Stomach smooth muscle (tissue), 2 donors: ENCODE data around the gene IL1RAPL2.
"Not testable (repeated sequence)": the region's sequence is repeated elsewhere in the genome, so short reads cannot be mapped to it uniquely, and the experiment has no call there.

ENCODE experiments used
- H3K27ac ChIP-seq: one replicate; pipeline ENCODE4 v1.7.0; 2013; ENCODE audit warnings: mild to moderate bottlenecking, low read length, inconsistent platforms
- H3K27me3 ChIP-seq, 2 donors: one replicate each; pipeline ENCODE4 v1.7.0; 2013; ENCODE audit warnings: low read length in 2 of 2; ENCODE audit not compliant: insufficient read depth in 2 of 2, control insufficient read depth in 1 of 2
- H3K36me3 ChIP-seq, 2 donors: one replicate each; pipeline ENCODE4 v1.7.0; 2013; ENCODE audit warnings: low read length in 2 of 2; ENCODE audit not compliant: control insufficient read depth in 2 of 2, insufficient read depth in 2 of 2
- H3K4me1 ChIP-seq: one replicate; pipeline ENCODE4 v1.7.0; 2013; ENCODE audit warnings: low read length; ENCODE audit not compliant: control insufficient read depth, insufficient read depth
- H3K4me3 ChIP-seq, 2 donors: one replicate each; pipeline ENCODE4 v1.7.0; 2013; ENCODE audit warnings: low read length in 2 of 2
- H3K9ac ChIP-seq, 2 donors: one replicate each; pipeline ENCODE4 v1.7.0; 2013; ENCODE audit warnings: low read length in 2 of 2, mild to moderate bottlenecking in 1 of 2
- H3K9me3 ChIP-seq, 2 donors: one replicate each; pipeline ENCODE4 v1.7.0; 2013; ENCODE audit warnings: low read length in 2 of 2; ENCODE audit not compliant: control insufficient read depth in 2 of 2
- donor health status: healthy.
- donor health status: Pancreatic carcinoma.

IL1RAPL2 gene

GRCh38 chrX:105650986-105651385 is 1085.0 kb downstream of the IL1RAPL2 start:
- H3K9me3 ChIP-seq, result no peaks in the 10 kb centered on the region
- H3K27me3 ChIP-seq, result peaks cover 0 to 6% of the 10 kb centered on the region in 2 donors
- no peaks in the 10 kb centered on the region for H3K36me3 ChIP-seq
- no peak overlapping the region for H3K27ac ChIP-seq
- no peak overlapping the region for H3K4me3 ChIP-seq
- no peak overlapping the region for H3K9ac ChIP-seq
- no peaks in the 10 kb centered on the region for H3K4me1 ChIP-seq

- Histone ChIP-seq H3K9ac (no peak overlapping the region), H3K27ac (no peak overlapping the region), H3K9me3 (no peaks in the 10 kb centered on the region), H3K4me3 (no peak overlapping the region), H3K27me3 (peaks cover 0 to 2% of the 10 kb centered on the region in 2 donors), H3K36me3 (no peaks in the 10 kb centered on the region), H3K4me1 (no peaks in the 10 kb centered on the region)
Measured at GRCh38 chrX:105653891-105654290, 1087.9 kb downstream of the IL1RAPL2 start.

GRCh38 chrX:105658136-105658535 is 1092.1 kb downstream of the IL1RAPL2 start:
- no peaks in the 10 kb centered on the region for H3K4me1 ChIP-seq
- no peak overlapping the region for H3K27ac ChIP-seq
- no peak overlapping the region for H3K4me3 ChIP-seq
- no peaks in the 10 kb centered on the region for H3K27me3 ChIP-seq
- no peak overlapping the region for H3K9ac ChIP-seq
- H3K36me3 ChIP-seq, result no peaks in the 10 kb centered on the region
- H3K9me3 ChIP-seq, result no peaks in the 10 kb centered on the region

GRCh38 chrX:105662248-105662647 is 1096.2 kb downstream of the IL1RAPL2 start:
- Histone ChIP-seq H3K4me3 (no peak overlapping the region), H3K27ac (no peak overlapping the region), H3K9ac (no peak overlapping the region), H3K36me3 (no peaks in the 10 kb centered on the region), H3K27me3 (no peaks in the 10 kb centered on the region), H3K9me3 (no peaks in the 10 kb centered on the region), H3K4me1 (no peaks in the 10 kb centered on the region)

- Histone ChIP-seq H3K27ac (no peak overlapping the region), H3K4me1 (no peaks in the 10 kb centered on the region), H3K4me3 (no peak overlapping the region), H3K9me3 (no peaks in the 10 kb centered on the region), H3K36me3 (no peaks in the 10 kb centered on the region), H3K27me3 (no peaks in the 10 kb centered on the region), H3K9ac (no peak overlapping the region)
Measured at GRCh38 chrX:105664243-105664642, 1098.2 kb downstream of the IL1RAPL2 start.

GRCh38 chrX:105684288-105684687 is 1118.3 kb downstream of the IL1RAPL2 start:
- not testable (repeated sequence) for H3K27ac ChIP-seq, H3K9ac ChIP-seq, H3K9me3 ChIP-seq, H3K36me3 ChIP-seq, H3K4me1 ChIP-seq, H3K27me3 ChIP-seq, H3K4me3 ChIP-seq

GRCh38 chrX:105694839-105695238 is 1128.8 kb downstream of the IL1RAPL2 start:
- Histone ChIP-seq H3K27ac (no peak overlapping the region), H3K27me3 (peaks cover 0 to 2% of the 10 kb centered on the region in 2 donors), H3K9me3 (no peaks in the 10 kb centered on the region), H3K4me1 (no peaks in the 10 kb centered on the region), H3K36me3 (no peaks in the 10 kb centered on the region), H3K9ac (no peak overlapping the region), H3K4me3 (no peak overlapping the region)

- no peak overlapping the region for H3K4me3 ChIP-seq
- no peak overlapping the region for H3K9ac ChIP-seq
- no peak overlapping the region for H3K27ac ChIP-seq
- H3K4me1 ChIP-seq, result no peaks in the 10 kb centered on the region
- peaks cover 0 to 2% of the 10 kb centered on the region in 2 donors for H3K27me3 ChIP-seq
- no peaks in the 10 kb centered on the region for H3K9me3 ChIP-seq
- H3K36me3 ChIP-seq, result no peaks in the 10 kb centered on the region
Measured at GRCh38 chrX:105695451-105695850, 1129.5 kb downstream of the IL1RAPL2 start.

GRCh38 chrX:105696870-105697269 is 1130.9 kb downstream of the IL1RAPL2 start:
- Histone ChIP-seq H3K9ac (no peak overlapping the region), H3K27ac (no peak overlapping the region), H3K27me3 (peaks cover 0 to 2% of the 10 kb centered on the region in 2 donors)

GRCh38 chrX:105697984-105698781 is 1132.2 kb downstream of the IL1RAPL2 start:
- Histone ChIP-seq H3K9me3 (no peaks in the 10 kb centered on the region), H3K27me3 (peaks cover 0 to 2% of the 10 kb centered on the region in 2 donors), H3K4me3 (no peak overlapping the region), H3K36me3 (no peaks in the 10 kb centered on the region), H3K27ac (no peak overlapping the region), H3K9ac (no peak overlapping the region), H3K4me1 (no peaks in the 10 kb centered on the region)

More at GRCh38 chrX:105696870-105697269, 1130.9 kb downstream of the IL1RAPL2 start:
- H3K36me3 ChIP-seq, result no peaks in the 10 kb centered on the region
- H3K9me3 ChIP-seq, result no peaks in the 10 kb centered on the region
- no peak overlapping the region for H3K4me3 ChIP-seq
- no peaks in the 10 kb centered on the region for H3K4me1 ChIP-seq

GRCh38 chrX:105700331-105700730 is 1134.3 kb downstream of the IL1RAPL2 start:
- Histone ChIP-seq H3K9ac (no peak overlapping the region), H3K4me1 (no peaks in the 10 kb centered on the region), H3K27ac (no peak overlapping the region), H3K9me3 (no peaks in the 10 kb centered on the region), H3K4me3 (no peak overlapping the region), H3K36me3 (no peaks in the 10 kb centered on the region), H3K27me3 (peaks cover 0 to 2% of the 10 kb centered on the region in 2 donors)
